GM06990 (cell line): ENCODE measurements around the gene PLA2G15.

Experiments
- DNase-seq: peaks from one replicate; pipeline ENCODE4 v3.0.0-alpha.2; 2011; ENCODE audit not compliant: insufficient read length; ENCODE audit errors: extremely low read depth
- H3K27me3 ChIP-seq: replicated peaks from 2 replicates; pipeline ENCODE4 v1.6.0; 2011; ENCODE audit warnings: low read length; ENCODE audit not compliant: control insufficient read depth, insufficient read depth
- H3K36me3 ChIP-seq: 2 replicates; pipeline ENCODE4 v1.5.1; 2011; ENCODE audit warnings: low read length; ENCODE audit not compliant: control insufficient read depth, insufficient read depth
- H3K4me3 ChIP-seq: replicated peaks from 2 replicates; pipeline ENCODE4 v1.5.1; 2011; ENCODE audit warnings: low read depth, mild to moderate bottlenecking, control low read depth, low read length
- CTCF ChIP-seq: IDR thresholded peaks from 2 replicates; pipeline ENCODE4 v1.5.1; 2011; ENCODE audit warnings: low read length, control low read depth, mild to moderate bottlenecking, inconsistent platforms; ENCODE audit not compliant: insufficient read depth, poor library complexity, severe bottlenecking

The PLA2G15 gene

GRCh38 chr16:68273459-68273858 is 28.3 kb downstream of the PLA2G15 start:
- no peaks in the 10 kb centered on the region for H3K27me3 ChIP-seq
- no peak for DNase-seq
- H3K36me3 ChIP-seq, result peaks cover 11% of the 10 kb centered on the region
- H3K4me3 ChIP-seq, result no peak overlapping the region
- no peak for TF ChIP-seq CTCF

- no peak overlapping the region for H3K4me3 ChIP-seq
- no peaks in the 10 kb centered on the region for H3K27me3 ChIP-seq
- no peak for TF ChIP-seq CTCF
- peaks cover 11% of the 10 kb centered on the region for H3K36me3 ChIP-seq
- DNase-seq, result no peak
Observed at GRCh38 chr16:68273896-68274295, 28.7 kb downstream of the PLA2G15 start.

- DNase-seq, result no peak
- TF ChIP-seq CTCF, result no peak
- Histone ChIP-seq H3K4me3 (no peak overlapping the region), H3K36me3 (peaks cover 11% of the 10 kb centered on the region), H3K27me3 (no peaks in the 10 kb centered on the region)
Observed at GRCh38 chr16:68274441-68274840, 29.3 kb downstream of the PLA2G15 start.

- Histone ChIP-seq H3K4me3 (peak overlapping the region; percentile 12; the same call in 1 of the 2 replicates), H3K27me3 (no peaks in the 10 kb centered on the region), H3K36me3 (peaks cover 11% of the 10 kb centered on the region)
- DNase-seq, result peak; percentile 55
- TF ChIP-seq CTCF, result no peak
Observed at GRCh38 chr16:68275611-68276191, 30.5 kb downstream of the PLA2G15 start.

GRCh38 chr16:68276223-68276622 is 31.1 kb downstream of the PLA2G15 start:
- H3K27me3 ChIP-seq, result no peaks in the 10 kb centered on the region
- TF ChIP-seq CTCF, result no peak
- peaks cover 13% of the 10 kb centered on the region for H3K36me3 ChIP-seq
- peak overlapping the region; percentile 12; the same call in 1 of the 2 replicates for H3K4me3 ChIP-seq
- no peak for DNase-seq

- no peak for DNase-seq
- Histone ChIP-seq H3K4me3 (no peak overlapping the region), H3K36me3 (peaks cover 7% of the 10 kb centered on the region), H3K27me3 (no peaks in the 10 kb centered on the region)
- no peak for TF ChIP-seq CTCF
Observed at GRCh38 chr16:68279726-68280558, 34.8 kb downstream of the PLA2G15 start.
